PFSK-1 (cell line): ENCODE results near the gene PCDHGB5.
"Not testable (repeated sequence)": the region's sequence is repeated elsewhere in the genome, so short reads cannot be mapped to it uniquely, and the experiment has no call there.

Experiments
- FOXP2 ChIP-seq: optimal IDR thresholded peaks from 2 replicates; pipeline ENCODE3; 2011; ENCODE audit warnings: borderline replicate concordance, control low read depth, inconsistent platforms; ENCODE audit not compliant: insufficient read depth; ENCODE audit errors: extremely low read length, extremely low read depth
- POLR2AphosphoS5 ChIP-seq: IDR thresholded peaks from 2 replicates; pipeline ENCODE4 v1.6.1; 2012; ENCODE audit warnings: low read depth, mild to moderate bottlenecking, control low read depth, low read length, moderate library complexity
- REST ChIP-seq, 2 experiments: IDR thresholded peaks; 2 replicates each; pipeline versions ENCODE4 v1.6.1 to v1.8.0; 2011 to 2012; ENCODE audit warnings: low read depth in 2 of 2, low read length in 2 of 2, control low read depth in 1 of 2, inconsistent platforms in 1 of 2, mild to moderate bottlenecking in 1 of 2, moderate library complexity in 1 of 2; ENCODE audit not compliant: insufficient read depth in 1 of 2
- SIN3A ChIP-seq: IDR thresholded peaks from 2 replicates; pipeline ENCODE4 v1.6.1; 2012; ENCODE audit warnings: mild to moderate bottlenecking, low read length, moderate library complexity, borderline replicate concordance; ENCODE audit not compliant: insufficient read depth
- TAF1 ChIP-seq: IDR thresholded peaks from 2 replicates; pipeline ENCODE4 v1.6.1; 2012; ENCODE audit warnings: low read length, control low read depth, borderline replicate concordance; ENCODE audit not compliant: insufficient read depth

Gene PCDHGB5

DNA sequence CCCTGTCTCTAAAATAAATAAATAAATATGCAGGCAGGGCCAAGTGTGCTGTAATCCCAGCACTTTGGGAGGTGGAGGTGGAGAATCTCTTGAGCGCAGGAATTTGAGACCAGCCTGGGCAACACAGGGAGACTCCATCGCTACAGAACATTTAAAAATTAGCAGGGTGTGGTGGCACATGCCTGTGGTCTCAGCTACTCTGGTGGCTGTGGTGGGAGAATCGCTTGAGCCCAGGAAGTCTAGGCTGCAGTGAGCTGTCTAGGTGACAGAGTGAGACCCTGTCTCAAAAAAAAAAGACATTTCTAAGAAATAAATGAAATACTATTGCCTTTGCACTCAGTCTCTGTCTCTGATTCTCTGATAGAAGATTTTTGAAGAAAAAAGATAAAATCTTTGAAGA lies 13.8 kb downstream of the PCDHGB5 start:
- no peak for TF ChIP-seq TAF1
- no peak for TF ChIP-seq SIN3A
- no peak for TF ChIP-seq REST (IDR thresholded peaks at IDR 0.05; ENCODE audit: insufficient read depth in 1 of 2, low read depth in 2 of 2, low read length in 2 of 2)
- TF ChIP-seq POLR2AphosphoS5, result no peak
- no peak for TF ChIP-seq FOXP2

- TF ChIP-seq POLR2AphosphoS5 (no peak), REST (IDR thresholded peaks at IDR 0.05; ENCODE audit: insufficient read depth in 1 of 2, low read depth in 2 of 2, low read length in 2 of 2) (no peak), FOXP2 (no peak), SIN3A (no peak), TAF1 (no peak)
These were observed 15.2 kb downstream of the PCDHGB5 start, which contains the start of gene PCDHGA10 for GRCh38 chr5:141412854-141413539. Gene PCDHGA10 (plus strand): TSS chr5:141412987. CDS start chr5:141413176, 189 bp downstream.

- TF ChIP-seq SIN3A, result no peak
- no peak for TF ChIP-seq TAF1
- TF ChIP-seq REST (IDR thresholded peaks at IDR 0.05; ENCODE audit: insufficient read depth in 1 of 2, low read depth in 2 of 2, low read length in 2 of 2), result no peak
- no peak for TF ChIP-seq POLR2AphosphoS5
These were observed 15.9 kb downstream of the PCDHGB5 start for GRCh38 chr5:141413540-141414069.

DNA sequence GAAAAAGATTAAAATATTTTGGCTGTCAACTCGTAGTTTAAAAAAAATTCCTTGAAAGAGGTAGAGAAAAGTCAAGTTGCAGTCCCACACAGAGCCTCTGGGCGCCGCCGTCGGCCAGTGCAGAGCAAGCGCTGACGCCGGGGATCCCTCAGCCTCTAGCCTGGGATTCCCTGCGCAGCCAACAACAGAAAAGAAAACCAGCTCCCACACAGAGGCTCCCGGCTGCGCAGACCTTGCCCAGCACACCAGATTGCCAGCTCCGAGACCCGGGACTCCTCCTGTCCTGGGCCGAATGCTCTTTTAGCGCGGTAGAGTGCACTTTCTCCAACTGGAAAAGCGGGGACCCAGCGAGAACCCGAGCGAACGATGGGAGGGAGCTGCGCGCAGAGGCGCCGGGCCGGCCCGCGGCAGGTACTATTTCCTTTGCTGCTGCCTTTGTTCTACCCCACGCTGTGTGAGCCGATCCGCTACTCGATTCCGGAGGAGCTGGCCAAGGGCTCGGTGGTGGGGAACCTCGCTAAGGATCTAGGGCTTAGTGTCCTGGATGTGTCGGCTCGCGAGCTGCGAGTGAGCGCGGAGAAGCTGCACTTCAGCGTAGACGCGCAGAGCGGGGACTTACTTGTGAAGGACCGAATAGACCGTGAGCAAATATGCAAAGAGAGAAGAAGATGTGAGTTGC lies 19.9 kb downstream of the PCDHGB5 start, which contains the start of gene PCDHGB7:
TSS of gene PCDHGB7 (plus strand) at position 184 of the 679 bp plus-strand sequence. CDS start at position 367, 183 bp downstream.
- TF ChIP-seq SIN3A, POLR2AphosphoS5, FOXP2: not testable (repeated sequence)

DNA sequence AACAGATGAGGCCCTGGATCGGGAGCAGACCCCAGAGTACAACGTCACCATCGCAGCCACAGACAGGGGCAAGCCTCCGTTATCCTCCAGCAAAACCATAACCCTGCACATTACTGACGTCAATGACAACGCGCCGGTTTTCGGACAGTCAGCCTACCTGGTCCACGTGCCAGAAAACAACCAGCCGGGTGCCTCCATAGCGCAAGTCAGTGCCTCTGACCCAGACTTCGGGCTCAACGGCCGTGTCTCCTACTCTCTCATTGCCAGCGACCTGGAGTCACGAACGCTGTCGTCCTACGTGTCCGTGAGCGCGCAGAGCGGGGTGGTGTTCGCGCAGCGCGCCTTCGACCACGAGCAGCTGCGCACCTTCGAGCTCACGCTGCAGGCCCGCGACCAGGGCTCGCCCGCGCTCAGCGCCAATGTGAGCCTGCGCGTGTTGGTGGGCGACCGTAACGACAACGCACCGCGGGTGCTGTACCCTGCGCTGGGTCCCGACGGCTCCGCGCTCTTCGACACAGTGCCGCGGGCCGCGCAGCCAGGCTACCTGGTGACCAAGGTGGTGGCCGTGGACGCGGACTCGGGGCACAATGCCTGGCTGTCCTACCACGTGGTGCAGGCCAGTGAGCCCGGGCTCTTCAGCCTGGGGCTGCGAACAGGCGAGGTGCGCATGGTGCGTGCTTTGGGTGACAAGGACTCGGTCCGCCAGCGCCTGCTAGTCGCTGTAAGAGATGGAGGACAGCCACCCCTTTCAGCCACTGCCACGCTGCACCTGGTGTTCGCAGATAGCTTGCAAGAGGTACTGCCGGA lies 21.5 kb downstream of the PCDHGB5 start:
- TF ChIP-seq TAF1, result no peak
- no peak for TF ChIP-seq REST (IDR thresholded peaks at IDR 0.05; ENCODE audit: insufficient read depth in 1 of 2, low read depth in 2 of 2, low read length in 2 of 2)
- TF ChIP-seq SIN3A, result no peak
- TF ChIP-seq FOXP2, result no peak
- no peak for TF ChIP-seq POLR2AphosphoS5
